Testis (tissue), 2 donors: ENCODE results near the gene DUSP21.

Source experiments
- POLR2A ChIP-seq: fragments of 450-650 bp; IDR thresholded peaks from one replicate; pipeline ENCODE4 v1.6.1; 2017; ENCODE audit warnings: antibody characterized with exemption, mild to moderate bottlenecking, moderate library complexity
- TF ChIP-seq, protein P1 (sequence below), 3 experiments: fragments of 450-650 bp in 2 of 3; fragments of 200-600 bp in 1 of 3; sonication (generic) in 1 of 3; IDR thresholded peaks; one replicate each; pipeline ENCODE4 v1.5.1; 2016 to 2019; ENCODE audit warnings: antibody characterized with exemption in 3 of 3, mild to moderate bottlenecking in 2 of 3, moderate library complexity in 1 of 3

DNA sequence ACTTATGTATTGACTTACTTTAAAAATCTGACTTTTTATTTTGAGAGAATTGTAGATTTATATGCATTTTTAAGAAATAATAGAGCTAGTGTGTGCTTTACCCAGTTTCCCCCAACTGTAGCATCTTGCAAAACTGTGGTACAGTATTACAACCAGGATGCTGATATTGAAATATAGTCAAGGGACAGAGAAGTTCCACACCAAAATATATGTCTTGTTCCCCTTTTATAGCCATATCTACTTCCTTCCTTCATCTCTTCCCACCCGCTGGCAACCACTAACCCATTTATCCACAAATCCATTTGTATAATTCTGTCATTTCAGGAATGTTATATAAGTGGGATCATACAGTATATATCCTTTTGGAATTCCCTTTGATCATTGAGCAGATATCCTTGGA lies 46.0 kb downstream of the DUSP21 start:
- TF ChIP-seq POLR2A, result no peak
- TF ChIP-seq, protein P1, sequence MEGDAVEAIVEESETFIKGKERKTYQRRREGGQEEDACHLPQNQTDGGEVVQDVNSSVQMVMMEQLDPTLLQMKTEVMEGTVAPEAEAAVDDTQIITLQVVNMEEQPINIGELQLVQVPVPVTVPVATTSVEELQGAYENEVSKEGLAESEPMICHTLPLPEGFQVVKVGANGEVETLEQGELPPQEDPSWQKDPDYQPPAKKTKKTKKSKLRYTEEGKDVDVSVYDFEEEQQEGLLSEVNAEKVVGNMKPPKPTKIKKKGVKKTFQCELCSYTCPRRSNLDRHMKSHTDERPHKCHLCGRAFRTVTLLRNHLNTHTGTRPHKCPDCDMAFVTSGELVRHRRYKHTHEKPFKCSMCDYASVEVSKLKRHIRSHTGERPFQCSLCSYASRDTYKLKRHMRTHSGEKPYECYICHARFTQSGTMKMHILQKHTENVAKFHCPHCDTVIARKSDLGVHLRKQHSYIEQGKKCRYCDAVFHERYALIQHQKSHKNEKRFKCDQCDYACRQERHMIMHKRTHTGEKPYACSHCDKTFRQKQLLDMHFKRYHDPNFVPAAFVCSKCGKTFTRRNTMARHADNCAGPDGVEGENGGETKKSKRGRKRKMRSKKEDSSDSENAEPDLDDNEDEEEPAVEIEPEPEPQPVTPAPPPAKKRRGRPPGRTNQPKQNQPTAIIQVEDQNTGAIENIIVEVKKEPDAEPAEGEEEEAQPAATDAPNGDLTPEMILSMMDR (IDR thresholded peaks at IDR 0.05), result no peak
